ENCODE data around the gene MLNR. TPM values are rescaled to one million over a fixed set of nuclear protein-coding genes. Genes with fewer than 3 reads are reported as not detected.

MLNR gene, protein sequence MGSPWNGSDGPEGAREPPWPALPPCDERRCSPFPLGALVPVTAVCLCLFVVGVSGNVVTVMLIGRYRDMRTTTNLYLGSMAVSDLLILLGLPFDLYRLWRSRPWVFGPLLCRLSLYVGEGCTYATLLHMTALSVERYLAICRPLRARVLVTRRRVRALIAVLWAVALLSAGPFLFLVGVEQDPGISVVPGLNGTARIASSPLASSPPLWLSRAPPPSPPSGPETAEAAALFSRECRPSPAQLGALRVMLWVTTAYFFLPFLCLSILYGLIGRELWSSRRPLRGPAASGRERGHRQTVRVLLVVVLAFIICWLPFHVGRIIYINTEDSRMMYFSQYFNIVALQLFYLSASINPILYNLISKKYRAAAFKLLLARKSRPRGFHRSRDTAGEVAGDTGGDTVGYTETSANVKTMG
- polyA plus RNA-seq (2012; ENCODE audit: missing spikeins): 0.28 TPM

DNA sequence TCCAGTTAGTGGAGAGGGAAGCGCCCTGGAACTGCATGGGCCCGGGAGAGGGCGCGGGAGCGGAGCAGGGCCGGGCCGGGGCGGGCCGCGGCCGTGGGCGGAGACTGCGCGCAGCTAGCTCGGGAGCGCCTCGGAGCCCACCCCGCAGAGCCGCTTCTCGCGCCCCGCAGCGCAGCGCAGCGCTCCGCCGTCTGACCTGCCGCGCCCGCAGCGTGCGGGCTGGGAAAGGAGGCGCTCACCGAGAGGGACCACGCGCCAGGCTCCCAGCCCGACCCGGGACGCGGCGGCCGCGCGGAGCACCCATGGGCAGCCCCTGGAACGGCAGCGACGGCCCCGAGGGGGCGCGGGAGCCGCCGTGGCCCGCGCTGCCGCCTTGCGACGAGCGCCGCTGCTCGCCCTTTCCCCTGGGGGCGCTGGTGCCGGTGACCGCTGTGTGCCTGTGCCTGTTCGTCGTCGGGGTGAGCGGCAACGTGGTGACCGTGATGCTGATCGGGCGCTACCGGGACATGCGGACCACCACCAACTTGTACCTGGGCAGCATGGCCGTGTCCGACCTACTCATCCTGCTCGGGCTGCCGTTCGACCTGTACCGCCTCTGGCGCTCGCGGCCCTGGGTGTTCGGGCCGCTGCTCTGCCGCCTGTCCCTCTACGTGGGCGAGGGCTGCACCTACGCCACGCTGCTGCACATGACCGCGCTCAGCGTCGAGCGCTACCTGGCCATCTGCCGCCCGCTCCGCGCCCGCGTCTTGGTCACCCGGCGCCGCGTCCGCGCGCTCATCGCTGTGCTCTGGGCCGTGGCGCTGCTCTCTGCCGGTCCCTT lies at the start of gene MLNR:
Gene MLNR, plus strand, starts transcription at position 303 of the 820 bp plus-strand sequence. Its CDS starts 0 bp downstream, at position 303.
- TF ChIP-seq TAF1 (IDR thresholded peaks at IDR 0.05; ENCODE audit: borderline replicate concordance, low read depth, low read length) (no peak), POLR2AphosphoS5 (IDR thresholded peaks at IDR 0.05; ENCODE audit: low read depth, low read length) (no peak), POLR2A (IDR thresholded peaks at IDR 0.05; ENCODE audit: low read depth, low read length) (no peak)
- DNase-seq (ENCODE audit: insufficient read length): peak; percentile 49
- no peak for FAIRE-seq

- TF ChIP-seq POLR2AphosphoS5 (IDR thresholded peaks at IDR 0.05; ENCODE audit: low read depth, low read length): no peak
- no peak for FAIRE-seq
- DNase-seq (ENCODE audit: insufficient read length): no peak
These were observed 48.8 kb upstream of the MLNR start for GRCh38 chr13:49171359-49171758.

DNA sequence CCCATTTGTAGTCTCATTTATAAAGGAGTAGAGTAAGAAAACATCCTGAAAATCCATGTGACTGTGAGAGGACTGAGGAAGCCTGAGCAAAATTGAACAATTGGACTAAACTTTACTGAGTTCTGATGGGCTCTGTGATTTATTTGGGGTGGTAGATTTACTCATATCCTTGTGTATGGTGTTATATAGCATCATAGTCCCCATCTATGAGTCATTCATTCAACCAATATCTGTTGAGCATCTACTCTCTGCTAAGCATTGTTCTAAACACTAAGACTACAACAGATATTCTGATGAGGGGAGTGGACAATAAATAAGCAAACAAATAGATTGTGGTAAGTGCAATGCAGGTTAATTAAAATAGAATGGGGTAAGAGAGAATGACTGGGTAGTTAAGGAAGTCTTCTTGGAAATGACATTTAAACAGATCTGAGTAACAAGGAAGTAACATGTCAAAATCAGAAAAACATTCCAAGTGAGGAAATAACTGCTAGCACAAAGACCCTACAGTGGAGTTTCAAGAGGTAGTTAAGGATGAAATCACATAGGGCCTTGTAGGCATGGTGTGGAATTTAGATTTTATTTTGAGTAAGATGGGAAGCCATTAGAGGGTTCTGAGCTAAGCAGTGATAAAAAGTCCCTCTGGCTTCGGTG lies 36.3 kb upstream of the MLNR start:
- FAIRE-seq (peak; percentile 36), DNase-seq (ENCODE audit: insufficient read length) (no peak)
- TF ChIP-seq POLR2AphosphoS5 (IDR thresholded peaks at IDR 0.05; ENCODE audit: low read depth, low read length): no peak
- TF ChIP-seq POLR2A (IDR thresholded peaks at IDR 0.05; ENCODE audit: low read depth, low read length): no peak
- TF ChIP-seq TAF1 (IDR thresholded peaks at IDR 0.05; ENCODE audit: borderline replicate concordance, low read depth, low read length): no peak

- DNase-seq (ENCODE audit: insufficient read length) (no peak), FAIRE-seq (no peak)
- TF ChIP-seq POLR2AphosphoS5 (IDR thresholded peaks at IDR 0.05; ENCODE audit: low read depth, low read length): no peak
- TF ChIP-seq TAF1 (IDR thresholded peaks at IDR 0.05; ENCODE audit: borderline replicate concordance, low read depth, low read length): no peak
- no peak for TF ChIP-seq POLR2A (IDR thresholded peaks at IDR 0.05; ENCODE audit: low read depth, low read length)
These were observed 35.5 kb upstream of the MLNR start for GRCh38 chr13:49184621-49185020.

DNA sequence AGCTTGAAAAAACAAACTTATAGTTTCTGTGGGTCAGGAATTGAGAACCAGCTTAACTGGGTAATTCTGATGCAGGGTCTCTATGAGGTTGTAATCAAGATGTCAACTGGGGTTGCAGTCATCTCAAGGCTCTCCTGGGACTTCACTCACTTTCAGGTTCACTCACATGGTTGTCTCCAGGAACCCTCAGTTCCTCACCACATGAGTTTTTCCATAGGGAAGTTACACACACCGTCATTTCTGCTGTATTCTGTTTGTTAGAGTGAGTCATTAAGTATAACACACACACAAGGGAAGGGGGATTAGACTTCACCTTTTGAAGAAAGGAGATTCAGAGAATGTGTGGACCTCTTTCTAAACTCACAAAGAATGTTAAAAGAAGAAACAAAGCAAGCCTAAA lies 34.9 kb upstream of the MLNR start:
- FAIRE-seq (no peak), DNase-seq (ENCODE audit: insufficient read length) (no peak)
- TF ChIP-seq TAF1 (IDR thresholded peaks at IDR 0.05; ENCODE audit: borderline replicate concordance, low read depth, low read length) (no peak), POLR2A (IDR thresholded peaks at IDR 0.05; ENCODE audit: low read depth, low read length) (no peak), POLR2AphosphoS5 (IDR thresholded peaks at IDR 0.05; ENCODE audit: low read depth, low read length) (no peak)

DNA sequence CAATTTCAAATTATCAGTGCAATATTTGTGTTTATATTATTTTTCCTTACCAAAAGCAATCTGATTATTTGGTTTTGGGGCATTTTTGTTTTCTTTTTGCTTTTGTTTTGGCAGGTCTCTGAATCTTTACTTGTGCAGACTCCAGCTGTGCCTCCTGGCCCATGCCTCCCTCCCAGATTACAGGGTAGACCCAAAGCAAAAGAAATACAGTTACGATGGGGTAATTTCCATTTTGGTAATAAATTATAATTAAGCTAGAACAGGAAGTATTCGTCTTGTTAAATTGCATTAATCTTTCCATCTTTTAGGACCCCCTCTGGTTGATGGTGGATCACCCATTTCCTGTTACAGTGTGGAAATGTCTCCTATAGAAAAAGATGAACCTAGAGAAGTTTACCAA lies 29.2 kb upstream of the MLNR start:
- no peak for FAIRE-seq
- no peak for DNase-seq (ENCODE audit: insufficient read length)
- TF ChIP-seq TAF1 (IDR thresholded peaks at IDR 0.05; ENCODE audit: borderline replicate concordance, low read depth, low read length) (no peak), POLR2A (IDR thresholded peaks at IDR 0.05; ENCODE audit: low read depth, low read length) (no peak), POLR2AphosphoS5 (IDR thresholded peaks at IDR 0.05; ENCODE audit: low read depth, low read length) (no peak)

DNA sequence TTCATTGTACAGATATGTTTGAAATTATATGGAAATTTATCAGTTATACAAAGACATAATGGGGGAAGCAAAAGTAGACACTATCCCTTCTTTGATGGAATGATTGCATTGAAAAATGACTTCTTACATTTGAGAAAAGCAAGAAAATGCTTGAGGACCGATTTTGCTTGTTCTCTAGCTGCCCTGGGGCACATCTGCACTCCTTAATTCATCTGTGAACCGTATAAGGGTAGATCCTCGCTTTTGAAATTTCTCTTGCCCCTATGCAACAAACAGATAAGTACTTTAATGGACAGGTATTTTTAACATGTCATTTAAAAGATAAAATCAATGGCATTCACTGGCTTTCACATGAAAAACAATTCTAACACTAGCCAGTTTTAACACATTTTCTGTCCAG lies 13.5 kb upstream of the MLNR start:
- FAIRE-seq (no peak), DNase-seq (ENCODE audit: insufficient read length) (no peak)
- TF ChIP-seq POLR2AphosphoS5 (IDR thresholded peaks at IDR 0.05; ENCODE audit: low read depth, low read length): no peak
- no peak for TF ChIP-seq TAF1 (IDR thresholded peaks at IDR 0.05; ENCODE audit: borderline replicate concordance, low read depth, low read length)
- TF ChIP-seq POLR2A (IDR thresholded peaks at IDR 0.05; ENCODE audit: low read depth, low read length): no peak

- TF ChIP-seq POLR2A (IDR thresholded peaks at IDR 0.05; ENCODE audit: low read depth, low read length) (no peak), TAF1 (IDR thresholded peaks at IDR 0.05; ENCODE audit: borderline replicate concordance, low read depth, low read length) (no peak), POLR2AphosphoS5 (IDR thresholded peaks at IDR 0.05; ENCODE audit: low read depth, low read length) (no peak)
- DNase-seq (ENCODE audit: insufficient read length) (no peak), FAIRE-seq (no peak)
These were observed 11.5 kb upstream of the MLNR start for GRCh38 chr13:49208619-49209018.

GRCh38 chr13:49210114-49210513 lies 10.0 kb upstream of the MLNR start:
- TF ChIP-seq POLR2A (IDR thresholded peaks at IDR 0.05; ENCODE audit: low read depth, low read length): no peak
- no peak for TF ChIP-seq POLR2AphosphoS5 (IDR thresholded peaks at IDR 0.05; ENCODE audit: low read depth, low read length)
- TF ChIP-seq TAF1 (IDR thresholded peaks at IDR 0.05; ENCODE audit: borderline replicate concordance, low read depth, low read length): no peak
- no peak for FAIRE-seq
- no peak for DNase-seq (ENCODE audit: insufficient read length)

DNA sequence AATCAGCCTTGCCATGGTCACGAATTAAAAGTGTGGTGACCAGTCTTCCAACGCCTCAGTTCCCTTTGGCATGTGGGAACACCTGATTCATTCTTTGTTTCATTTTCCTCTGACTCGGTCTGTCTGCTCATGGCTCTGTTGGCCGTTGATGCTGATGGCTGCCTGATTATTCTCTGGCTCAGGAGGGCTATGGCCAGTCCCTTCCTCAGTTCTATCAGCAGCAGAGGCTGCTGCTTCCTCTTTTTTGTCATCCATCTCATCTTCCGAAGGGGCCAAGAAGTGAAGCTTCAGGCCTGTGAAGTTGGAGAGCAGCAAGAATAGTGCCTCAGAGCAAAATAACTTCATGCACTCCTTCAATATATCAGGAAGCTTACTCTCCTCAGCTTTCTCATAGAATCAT lies 9.5 kb upstream of the MLNR start:
- DNase-seq (ENCODE audit: insufficient read length): no peak
- 0 out of 2 replicates have a peak, but pooled peaks have one; percentile 18 for TF ChIP-seq POLR2A (IDR thresholded peaks at IDR 0.05; ENCODE audit: low read depth, low read length)
- no peak for TF ChIP-seq TAF1 (IDR thresholded peaks at IDR 0.05; ENCODE audit: borderline replicate concordance, low read depth, low read length)
- no peak for FAIRE-seq

GRCh38 chr13:49213539-49213938 lies 6.6 kb upstream of the MLNR start:
- FAIRE-seq (no peak), DNase-seq (ENCODE audit: insufficient read length) (no peak)
- TF ChIP-seq POLR2A (IDR thresholded peaks at IDR 0.05; ENCODE audit: low read depth, low read length): no peak
- TF ChIP-seq TAF1 (IDR thresholded peaks at IDR 0.05; ENCODE audit: borderline replicate concordance, low read depth, low read length): no peak
- no peak for TF ChIP-seq POLR2AphosphoS5 (IDR thresholded peaks at IDR 0.05; ENCODE audit: low read depth, low read length)

Data from GM12892 (cell line).